HEK293 (cell line): ENCODE measurements around the gene ASCL3.

Source experiments
- ZNF274 ChIP-seq, 2 experiments: fragments of 200-500 bp in 1 of 2; fragments of 450-650 bp in 1 of 2; sonication (Bioruptor generic) in 1 of 2; formaldehyde crosslinking in 1 of 2; IDR thresholded peaks; 2 replicates each; pipeline versions ENCODE4 v1.5.1 to v1.6.1; 2014 to 2016; ENCODE audit warnings: borderline replicate concordance in 1 of 2, inconsistent platforms in 1 of 2, low read length in 1 of 2, missing biosample characterization in 1 of 2, missing genetic modification characterization in 1 of 2
- TF ChIP-seq, protein P1 (sequence below): fragments of 450-650 bp; formaldehyde crosslinking; IDR thresholded peaks from 2 replicates; pipeline ENCODE4 v1.5.1; 2016; ENCODE audit warnings: missing biosample characterization, missing genetic modification characterization
- TF ChIP-seq, protein P2 (sequence below): fragments of 450-650 bp; formaldehyde crosslinking; IDR thresholded peaks from 2 replicates; pipeline ENCODE4 v1.5.1; 2016; ENCODE audit warnings: missing biosample characterization, missing genetic modification characterization, low read depth

DNA sequence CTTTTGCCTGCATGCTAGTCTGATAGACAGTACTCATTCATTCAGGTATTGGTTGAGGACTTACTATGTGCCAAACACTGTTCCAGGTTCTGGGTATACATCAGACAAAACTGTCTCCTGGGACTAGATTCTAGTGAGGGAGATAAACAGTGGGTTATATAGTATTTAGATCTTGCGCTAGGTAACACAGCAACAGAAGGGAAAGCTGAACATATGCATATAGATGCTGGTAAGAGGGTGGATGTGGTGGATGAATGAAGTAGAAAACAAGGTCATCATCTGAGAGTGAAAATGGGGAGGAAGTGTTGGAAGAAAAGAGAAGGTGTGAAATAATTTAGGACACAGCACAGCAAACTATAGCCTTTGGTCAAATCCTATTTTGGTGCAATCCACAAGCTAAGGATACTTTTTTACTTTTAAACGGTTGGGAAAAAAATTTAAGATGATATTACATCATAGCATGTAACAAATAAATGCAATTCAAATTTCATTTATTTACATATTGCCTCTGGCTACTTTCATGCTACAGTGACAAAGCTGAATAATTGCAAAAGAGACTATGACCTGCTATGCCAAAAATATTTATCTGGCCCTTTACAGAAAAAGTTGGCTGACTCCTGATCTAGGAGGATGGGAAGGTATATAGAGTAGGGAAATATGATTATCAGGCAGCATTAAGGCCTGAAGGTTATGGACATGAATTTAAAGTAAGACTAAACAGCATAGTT lies 28.5 kb upstream of the ASCL3 start:
- TF ChIP-seq, protein P1, sequence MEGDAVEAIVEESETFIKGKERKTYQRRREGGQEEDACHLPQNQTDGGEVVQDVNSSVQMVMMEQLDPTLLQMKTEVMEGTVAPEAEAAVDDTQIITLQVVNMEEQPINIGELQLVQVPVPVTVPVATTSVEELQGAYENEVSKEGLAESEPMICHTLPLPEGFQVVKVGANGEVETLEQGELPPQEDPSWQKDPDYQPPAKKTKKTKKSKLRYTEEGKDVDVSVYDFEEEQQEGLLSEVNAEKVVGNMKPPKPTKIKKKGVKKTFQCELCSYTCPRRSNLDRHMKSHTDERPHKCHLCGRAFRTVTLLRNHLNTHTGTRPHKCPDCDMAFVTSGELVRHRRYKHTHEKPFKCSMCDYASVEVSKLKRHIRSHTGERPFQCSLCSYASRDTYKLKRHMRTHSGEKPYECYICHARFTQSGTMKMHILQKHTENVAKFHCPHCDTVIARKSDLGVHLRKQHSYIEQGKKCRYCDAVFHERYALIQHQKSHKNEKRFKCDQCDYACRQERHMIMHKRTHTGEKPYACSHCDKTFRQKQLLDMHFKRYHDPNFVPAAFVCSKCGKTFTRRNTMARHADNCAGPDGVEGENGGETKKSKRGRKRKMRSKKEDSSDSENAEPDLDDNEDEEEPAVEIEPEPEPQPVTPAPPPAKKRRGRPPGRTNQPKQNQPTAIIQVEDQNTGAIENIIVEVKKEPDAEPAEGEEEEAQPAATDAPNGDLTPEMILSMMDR (tag by site-specific recombination) = no peak
- TF ChIP-seq ZNF274 (IDR thresholded peaks at IDR 0.05; ENCODE audit: low read length) (no peak), ZNF274 (tag by site-specific recombination; IDR thresholded peaks at IDR 0.05; ENCODE audit: borderline replicate concordance) (no peak)
- TF ChIP-seq, protein P2, sequence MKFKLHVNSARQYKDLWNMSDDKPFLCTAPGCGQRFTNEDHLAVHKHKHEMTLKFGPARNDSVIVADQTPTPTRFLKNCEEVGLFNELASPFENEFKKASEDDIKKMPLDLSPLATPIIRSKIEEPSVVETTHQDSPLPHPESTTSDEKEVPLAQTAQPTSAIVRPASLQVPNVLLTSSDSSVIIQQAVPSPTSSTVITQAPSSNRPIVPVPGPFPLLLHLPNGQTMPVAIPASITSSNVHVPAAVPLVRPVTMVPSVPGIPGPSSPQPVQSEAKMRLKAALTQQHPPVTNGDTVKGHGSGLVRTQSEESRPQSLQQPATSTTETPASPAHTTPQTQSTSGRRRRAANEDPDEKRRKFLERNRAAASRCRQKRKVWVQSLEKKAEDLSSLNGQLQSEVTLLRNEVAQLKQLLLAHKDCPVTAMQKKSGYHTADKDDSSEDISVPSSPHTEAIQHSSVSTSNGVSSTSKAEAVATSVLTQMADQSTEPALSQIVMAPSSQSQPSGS = no peak
